Heart left ventricle (tissue), 13 donors: ENCODE data around the gene TRPM7.

Source experiments
- CTCF ChIP-seq, 12 donors: fragments of 200-600 bp; sonication (generic) in 4 of 12; IDR thresholded peaks; one replicate each; pipeline versions ENCODE4 v1.5.0 to v1.8.0; 2018 to 2022; ENCODE audit warnings: antibody characterized with exemption in 12 of 12, mild to moderate bottlenecking in 5 of 12
- POLR2A ChIP-seq, 2 donors: fragments of 450-650 bp; IDR thresholded peaks; one replicate each; pipeline ENCODE4 v1.6.1; 2017; ENCODE audit warnings: antibody characterized with exemption in 2 of 2, mild to moderate bottlenecking in 2 of 2, moderate library complexity in 2 of 2
- donor health status: ischemic (EF 13 %, LVEDD 7.1; RV severe dilation, severe dysfunction).
- donor health status: DM: no; HTN: yes; CAD: no.
- donor health status: DM: no; HTN: no; CAD: no.
- donor health status: ischemic (EF 25% LVEDD 6.9; RV normal size, moderate dysfunction).
- donor health status: ischemic (EF 25% LVEDD 5.7; RV mildly dilated, moderate dysfunction).
- donor health status: ischemic (EF 35%, LVEDD 5.7; RV mildly dilated, moderate dysfunction).
- donor health status: nonischemic (EF 11% LVEDD 7.7; RV severe dilation, severe dysfunction).
- donor health status: DM: yes; HTN: yes; CAD: no.
- donor health status: PGD.
- donor health status: ischemic (EF 29% LVEDD 5.4; RV normal size, mild dysfunction).
- donor health status: nonischemic (EF 23%, LVEDD 6.1; RV moderate dilation, normal function).

GRCh38 chr15:50697109-50697797, 10.7 kb upstream of the TRPM7 start:
- TF ChIP-seq CTCF (IDR thresholded peaks at IDR 0.05) (no peak), POLR2A (IDR thresholded peaks at IDR 0.05) (no peak)
